ENCODE results near the gene MAPK8. TPM values are rescaled to one million over a fixed set of nuclear protein-coding genes. Genes with fewer than 3 reads are reported as not detected.
"Not testable (repeated sequence)": the region's sequence is repeated elsewhere in the genome, so short reads cannot be mapped to it uniquely, and the experiment has no call there.

The MAPK8 gene
- total RNA-seq, 1 donor from 2014 or later: 7.7 TPM

DNA sequence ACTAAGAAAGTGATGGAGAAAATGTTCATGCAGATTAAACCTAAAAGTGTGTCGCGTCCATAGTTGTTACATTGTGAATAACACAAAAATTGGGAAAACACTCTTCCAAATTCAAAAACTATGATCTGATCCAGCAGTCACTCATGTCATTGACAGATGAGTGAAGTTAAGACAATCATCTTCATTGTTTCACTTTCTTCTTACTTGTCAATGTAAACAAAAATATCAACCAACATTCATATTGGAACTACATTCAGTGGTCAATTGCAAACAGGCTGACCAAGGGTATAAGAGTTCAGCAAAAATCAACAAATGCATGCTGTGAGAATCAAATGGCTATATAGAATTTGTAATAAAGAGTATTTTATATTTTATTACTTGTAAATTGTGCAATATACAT lies 33.8 kb upstream of the MAPK8 start:
- intact Hi-C loops (cut with DNase I): no loop called here
- Histone ChIP-seq H3K4me3 (no peak overlapping the region), H3K27ac (no peak overlapping the region), H3K27me3 (no peaks in the 10 kb centered on the region), H3K9me3 (no peaks in the 10 kb centered on the region), H3K36me3 (no peaks in the 10 kb centered on the region), H3K4me1 (no peaks in the 10 kb centered on the region)
- no peak for DNase-seq (ENCODE audit: low spot score in 2 of 2)
- TF ChIP-seq, protein P1, sequence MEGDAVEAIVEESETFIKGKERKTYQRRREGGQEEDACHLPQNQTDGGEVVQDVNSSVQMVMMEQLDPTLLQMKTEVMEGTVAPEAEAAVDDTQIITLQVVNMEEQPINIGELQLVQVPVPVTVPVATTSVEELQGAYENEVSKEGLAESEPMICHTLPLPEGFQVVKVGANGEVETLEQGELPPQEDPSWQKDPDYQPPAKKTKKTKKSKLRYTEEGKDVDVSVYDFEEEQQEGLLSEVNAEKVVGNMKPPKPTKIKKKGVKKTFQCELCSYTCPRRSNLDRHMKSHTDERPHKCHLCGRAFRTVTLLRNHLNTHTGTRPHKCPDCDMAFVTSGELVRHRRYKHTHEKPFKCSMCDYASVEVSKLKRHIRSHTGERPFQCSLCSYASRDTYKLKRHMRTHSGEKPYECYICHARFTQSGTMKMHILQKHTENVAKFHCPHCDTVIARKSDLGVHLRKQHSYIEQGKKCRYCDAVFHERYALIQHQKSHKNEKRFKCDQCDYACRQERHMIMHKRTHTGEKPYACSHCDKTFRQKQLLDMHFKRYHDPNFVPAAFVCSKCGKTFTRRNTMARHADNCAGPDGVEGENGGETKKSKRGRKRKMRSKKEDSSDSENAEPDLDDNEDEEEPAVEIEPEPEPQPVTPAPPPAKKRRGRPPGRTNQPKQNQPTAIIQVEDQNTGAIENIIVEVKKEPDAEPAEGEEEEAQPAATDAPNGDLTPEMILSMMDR (IDR thresholded peaks at IDR 0.05): no peak

DNA sequence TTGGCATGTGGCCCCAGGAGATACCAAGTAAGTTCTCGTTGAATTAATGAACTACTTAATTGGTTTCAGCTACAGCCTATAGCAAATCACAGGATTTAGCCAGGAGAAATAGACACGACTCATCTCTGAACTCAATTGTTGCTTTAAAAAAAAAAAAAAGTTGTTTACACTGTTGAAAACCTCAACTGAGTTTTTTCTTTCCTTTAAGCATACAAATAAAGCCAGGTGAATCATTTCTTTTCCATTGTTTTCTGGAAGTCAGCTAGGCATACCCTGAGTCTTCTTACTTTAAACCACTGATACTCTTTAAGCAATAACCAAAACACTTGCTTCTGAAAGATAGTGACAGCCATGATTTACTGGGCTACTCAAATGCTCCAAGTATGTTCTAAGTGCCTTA lies 32.7 kb upstream of the MAPK8 start:
- Histone ChIP-seq H3K4me3 (no peak overlapping the region), H3K27ac (no peak overlapping the region), H3K4me1 (no peaks in the 10 kb centered on the region), H3K36me3 (no peaks in the 10 kb centered on the region), H3K27me3 (no peaks in the 10 kb centered on the region), H3K9me3 (no peaks in the 10 kb centered on the region)
- DNase-seq (ENCODE audit: low spot score in 2 of 2): no peak
- TF ChIP-seq, protein P1 (IDR thresholded peaks at IDR 0.05): no peak
- intact Hi-C loops (cut with DNase I): no loop called here

- no peak within 1 kb of the TSS for H3K27ac ChIP-seq
- intact Hi-C loops (cut with DNase I): no loop called here
Measured at GRCh38 chr10:48274636-48275035, 31.8 kb upstream of the MAPK8 start, which contains the start of gene FRMPD2. Gene FRMPD2 (minus strand): TSS chr10:48274696. CDS start chr10:48274567, 129 bp downstream.

GRCh38 chr10:48277093-48277492 lies 29.4 kb upstream of the MAPK8 start:
- Histone ChIP-seq H3K4me3 (no peak overlapping the region), H3K9me3 (peaks cover 0 to 3% of the 10 kb centered on the region in 2 donors), H3K27me3 (no peaks in the 10 kb centered on the region), H3K4me1 (no peaks in the 10 kb centered on the region), H3K36me3 (no peaks in the 10 kb centered on the region), H3K27ac (no peak overlapping the region)
- DNase-seq (ENCODE audit: low spot score in 2 of 2): no peak
- intact Hi-C loops (cut with DNase I): no loop called here
- TF ChIP-seq, protein P1 (IDR thresholded peaks at IDR 0.05): no peak

More at GRCh38 chr10:48274636-48275035, 31.8 kb upstream of the MAPK8 start, which contains the start of gene FRMPD2:
- TF ChIP-seq, protein P1 (IDR thresholded peaks at IDR 0.05): no peak
- H3K36me3 ChIP-seq: no peaks in the 10 kb centered on the region
- no peaks in the 10 kb centered on the region for H3K4me1 ChIP-seq
- DNase-seq (ENCODE audit: low spot score in 2 of 2): no peak
- H3K4me3 ChIP-seq: no peak within 1 kb of the TSS
- H3K9me3 ChIP-seq: no peaks in the 10 kb centered on the region
- H3K27me3 ChIP-seq: no peaks in the 10 kb centered on the region

DNA sequence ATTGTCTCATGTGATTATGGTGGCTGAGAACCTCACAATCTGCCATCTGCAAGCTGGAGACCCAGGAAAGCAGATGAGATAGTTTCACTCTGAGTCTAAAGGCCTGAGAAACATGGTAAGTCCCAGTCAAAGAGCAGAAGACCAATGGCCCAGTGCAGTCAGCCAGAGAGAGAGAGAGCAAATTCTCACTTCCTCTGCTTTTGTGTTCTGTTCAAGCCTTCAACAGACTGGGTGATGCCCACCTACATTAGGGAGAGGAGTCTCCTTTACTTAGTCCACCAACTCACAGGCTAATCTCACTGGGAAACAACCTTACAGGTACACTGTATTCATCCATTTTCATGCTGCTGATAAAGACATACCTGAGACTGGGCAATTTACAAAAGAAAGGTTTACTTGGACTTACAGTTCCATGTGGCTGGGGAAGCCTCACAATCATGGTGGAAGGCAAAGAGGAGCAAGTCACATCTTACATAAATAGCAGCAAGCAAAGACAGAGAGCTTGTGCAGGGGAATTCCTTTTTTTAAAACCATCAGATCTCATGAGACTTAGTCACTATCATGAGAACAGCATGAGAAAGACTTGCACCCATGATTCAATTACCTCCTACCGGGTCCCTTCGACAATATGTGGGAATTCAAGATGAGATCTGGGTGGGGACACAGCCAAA lies 27.3 kb upstream of the MAPK8 start:
- intact Hi-C loops (cut with DNase I): no loop called here
- H3K27ac ChIP-seq: no peak overlapping the region
- H3K4me3 ChIP-seq: no peak overlapping the region
- H3K9me3 ChIP-seq: peaks cover 0 to 3% of the 10 kb centered on the region in 2 donors
- no peak for DNase-seq (ENCODE audit: low spot score in 2 of 2)
- TF ChIP-seq, protein P1 (IDR thresholded peaks at IDR 0.05): no peak
- H3K4me1 ChIP-seq: no peaks in the 10 kb centered on the region
- H3K27me3 ChIP-seq: no peaks in the 10 kb centered on the region
- no peaks in the 10 kb centered on the region for H3K36me3 ChIP-seq

GRCh38 chr10:48281697-48282096 lies 24.8 kb upstream of the MAPK8 start:
- intact Hi-C loops (cut with DNase I); H3K4me1 ChIP-seq; H3K27me3 ChIP-seq; H3K36me3 ChIP-seq; H3K4me3 ChIP-seq; H3K27ac ChIP-seq; H3K9me3 ChIP-seq; DNase-seq (ENCODE audit: low spot score in 2 of 2): not testable (repeated sequence)

Data from ascending aorta (tissue), 2 donors.